GM19035 (cell line): ENCODE results near the gene BICC1.
"Not testable (repeated sequence)": the region's sequence is repeated elsewhere in the genome, so short reads cannot be mapped to it uniquely, and the experiment has no call there.

Source experiments
- ATAC-seq: cut with Tn5 transposase; IDR thresholded peaks from one replicate; pipeline ENCODE4 v1.9.1; 2021; ENCODE audit not compliant: unreplicated experiment

The BICC1 gene

GRCh38 chr10:58844680-58845079 is 332.0 kb downstream of the BICC1 start:
- ATAC-seq, result no peak

GRCh38 chr10:58846856-58847255 is 334.2 kb downstream of the BICC1 start:
- ATAC-seq, result no peak

- no peak for ATAC-seq
Measured at GRCh38 chr10:58851606-58852005, 338.9 kb downstream of the BICC1 start.

GRCh38 chr10:58853668-58854067 is 341.0 kb downstream of the BICC1 start:
- ATAC-seq, result no peak

- no peak for ATAC-seq
Measured at GRCh38 chr10:58854811-58855210, 342.1 kb downstream of the BICC1 start.

GRCh38 chr10:58856508-58857240 is 344.0 kb downstream of the BICC1 start:
- no peak for ATAC-seq

- no peak for ATAC-seq
Measured at GRCh38 chr10:58857251-58857805, 344.7 kb downstream of the BICC1 start.

- ATAC-seq, result not testable (repeated sequence)
Measured at GRCh38 chr10:58858123-58858522, 345.5 kb downstream of the BICC1 start.

- no peak for ATAC-seq
Measured at GRCh38 chr10:58859526-58859925, 346.9 kb downstream of the BICC1 start.

GRCh38 chr10:58867683-58868082 is 355.0 kb downstream of the BICC1 start:
- peak; percentile 53 for ATAC-seq

GRCh38 chr10:58868736-58869435 is 356.2 kb downstream of the BICC1 start:
- no peak for ATAC-seq

- no peak for ATAC-seq
Measured at GRCh38 chr10:58870070-58870469, 357.4 kb downstream of the BICC1 start.

- no peak for ATAC-seq
Measured at GRCh38 chr10:58873161-58873560, 360.5 kb downstream of the BICC1 start.
